HUES48 (cell line): ENCODE measurements around the gene KIF5B.
A peak's percentile ranks its signal among the peaks of the same experiment; 100 is the strongest.
"Not testable (repeated sequence)": the region's sequence is repeated elsewhere in the genome, so short reads cannot be mapped to it uniquely, and the experiment has no call there.

ENCODE experiments used
- H3K27ac ChIP-seq: one replicate; pipeline ENCODE4 v1.7.0; 2013; ENCODE audit warnings: low read depth, low read length, inconsistent platforms
- H3K27me3 ChIP-seq: 2 replicates; pipeline ENCODE4 v1.6.1; 2013; ENCODE audit warnings: mild to moderate bottlenecking, low read length; ENCODE audit not compliant: control insufficient read depth, insufficient read depth
- H3K36me3 ChIP-seq: 2 replicates; pipeline ENCODE4 v1.6.1; 2013; ENCODE audit warnings: low read length; ENCODE audit not compliant: control insufficient read depth, insufficient read depth
- H3K4me1 ChIP-seq: 2 replicates; pipeline ENCODE4 v1.6.1; 2013; ENCODE audit warnings: mild to moderate bottlenecking, low read length; ENCODE audit not compliant: control insufficient read depth, insufficient read depth
- H3K4me3 ChIP-seq: 2 replicates; pipeline ENCODE4 v1.5.1; 2013; ENCODE audit warnings: mild to moderate bottlenecking, low read depth, low read length
- H3K9ac ChIP-seq: 2 replicates; pipeline ENCODE4 v1.6.1; 2013; ENCODE audit warnings: mild to moderate bottlenecking, low read depth, low read length, moderate library complexity
- H3K9me3 ChIP-seq: 2 replicates; pipeline ENCODE4 v1.6.1; 2013; ENCODE audit warnings: low read length; ENCODE audit not compliant: control insufficient read depth, insufficient read depth

Gene KIF5B

DNA sequence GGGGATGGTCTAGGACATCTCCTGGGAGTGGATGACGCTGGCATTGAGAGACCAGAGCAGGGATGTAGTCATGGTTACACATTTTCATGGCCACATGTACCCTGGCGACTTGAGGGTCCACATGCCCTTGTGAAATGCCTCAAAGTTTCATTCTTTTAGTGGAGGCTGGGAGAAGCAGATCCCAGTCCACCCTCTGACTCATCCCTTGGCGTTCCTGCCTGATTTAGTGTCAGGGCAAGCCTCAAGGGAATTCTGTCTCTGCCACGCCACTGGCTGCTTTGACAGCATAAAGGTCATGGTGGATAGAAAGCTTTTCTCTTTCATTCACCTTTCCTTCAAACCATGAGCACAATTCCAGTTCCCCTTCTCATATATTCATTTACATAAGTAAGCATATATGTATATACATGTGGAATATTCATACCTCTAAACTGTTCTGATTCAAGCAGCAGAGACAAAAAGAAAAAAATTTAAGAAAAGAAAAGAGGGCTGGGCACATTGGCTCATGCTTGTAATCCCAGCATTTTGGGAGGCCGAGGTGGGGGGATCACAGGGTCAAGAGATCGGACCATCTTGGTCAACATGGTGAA is 21.8 kb upstream of the KIF5B start:
- Histone ChIP-seq H3K4me3 (no peak overlapping the region), H3K4me1 (no peaks in the 10 kb centered on the region), H3K36me3 (no peaks in the 10 kb centered on the region), H3K27me3 (peaks cover 6% of the 10 kb centered on the region; the same call in 1 of the 2 replicates), H3K27ac (no peak overlapping the region), H3K9me3 (no peaks in the 10 kb centered on the region), H3K9ac (no peak overlapping the region)

DNA sequence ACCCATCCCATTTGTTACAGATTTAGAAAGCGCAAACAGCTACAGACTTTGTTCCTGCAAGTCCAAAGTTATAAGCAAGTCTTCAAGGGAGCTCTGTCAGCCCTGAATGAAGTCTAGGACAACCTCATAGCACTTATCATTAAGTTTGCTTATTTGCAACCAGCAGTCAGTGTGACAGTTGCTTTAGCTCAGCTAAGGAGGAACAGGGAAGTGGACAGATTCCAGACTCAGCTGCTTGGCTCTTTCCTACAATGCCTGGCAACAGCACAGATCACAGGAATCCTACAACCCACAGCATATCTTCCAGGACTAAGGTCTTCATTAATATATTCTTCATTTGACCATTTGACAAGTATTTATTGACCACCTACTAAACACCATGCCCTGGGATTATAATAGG is 17.4 kb upstream of the KIF5B start:
- peaks cover 10% of the 10 kb centered on the region for H3K4me1 ChIP-seq
- no peaks in the 10 kb centered on the region for H3K36me3 ChIP-seq
- H3K4me3 ChIP-seq, result no peak overlapping the region
- H3K27me3 ChIP-seq, result peaks cover 11% of the 10 kb centered on the region; the same call in 1 of the 2 replicates
- no peaks in the 10 kb centered on the region for H3K9me3 ChIP-seq
- H3K9ac ChIP-seq, result no peak overlapping the region
- no peak overlapping the region for H3K27ac ChIP-seq

DNA sequence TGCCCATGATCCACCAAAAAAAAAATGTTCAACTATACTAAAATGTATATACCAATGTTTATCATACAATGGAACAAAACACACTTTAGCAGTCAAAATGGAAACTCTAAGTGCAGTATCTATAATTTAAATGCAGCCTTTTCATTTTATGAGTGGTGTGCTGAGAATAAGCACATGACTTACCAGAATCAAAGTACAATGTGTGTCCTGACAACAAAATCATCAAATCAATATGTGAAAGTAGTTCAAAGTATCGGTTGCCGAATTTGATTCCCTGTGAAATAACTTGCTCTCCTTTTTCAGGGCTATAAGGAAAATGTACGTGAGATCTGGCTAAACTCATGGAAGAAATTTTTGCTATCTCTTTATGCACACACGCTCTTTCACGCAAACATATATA is 16.9 kb upstream of the KIF5B start:
- no peak overlapping the region for H3K27ac ChIP-seq
- H3K36me3 ChIP-seq, result no peaks in the 10 kb centered on the region
- H3K9ac ChIP-seq, result no peak overlapping the region
- no peaks in the 10 kb centered on the region for H3K9me3 ChIP-seq
- peaks cover 10% of the 10 kb centered on the region for H3K4me1 ChIP-seq
- H3K27me3 ChIP-seq, result peaks cover 11% of the 10 kb centered on the region; the same call in 1 of the 2 replicates
- no peak overlapping the region for H3K4me3 ChIP-seq

DNA sequence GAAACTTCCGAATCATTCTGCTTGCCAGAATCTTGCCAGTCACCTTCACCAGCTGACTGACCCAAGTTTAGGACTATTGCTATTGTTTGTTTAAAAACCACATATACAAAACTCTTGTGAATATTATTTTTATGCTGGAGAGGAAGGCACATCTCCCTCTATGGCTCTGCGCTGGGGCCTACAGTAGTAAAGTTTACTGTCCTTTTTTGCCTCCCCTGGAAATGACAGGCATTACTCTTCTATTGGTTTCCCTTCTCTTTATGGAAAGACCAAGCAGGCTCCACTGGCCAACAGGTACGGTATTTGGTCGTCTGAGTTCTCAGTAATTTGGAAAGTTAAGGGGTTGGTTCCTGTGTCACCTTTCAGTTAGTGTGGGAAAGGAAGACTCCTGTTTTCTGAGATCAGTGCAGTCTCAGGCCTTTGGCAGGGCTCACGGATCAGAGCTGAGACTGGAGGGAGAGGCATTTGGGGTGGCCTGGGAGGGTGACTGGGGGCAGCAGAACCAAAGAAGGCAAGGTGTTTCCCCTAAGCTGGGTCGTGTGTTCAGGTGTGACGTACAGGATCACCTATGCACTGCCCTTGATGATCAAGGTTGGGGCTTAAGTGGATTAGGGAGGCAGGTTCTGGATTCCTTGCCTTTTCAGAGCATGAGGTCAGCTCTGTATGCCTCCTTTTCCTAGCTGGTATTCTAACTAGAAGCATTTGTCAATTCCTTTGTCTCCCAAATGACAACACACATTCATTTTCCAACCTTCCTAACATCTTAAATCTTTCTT is 16.0 kb upstream of the KIF5B start:
- no peaks in the 10 kb centered on the region for H3K9me3 ChIP-seq
- H3K9ac ChIP-seq, result 0 out of 2 replicates have a peak overlapping the region, but pooled peaks have one; percentile 4
- H3K27ac ChIP-seq, result no peak overlapping the region
- H3K27me3 ChIP-seq, result peaks cover 11% of the 10 kb centered on the region; the same call in 1 of the 2 replicates
- H3K4me3 ChIP-seq, result no peak overlapping the region
- H3K36me3 ChIP-seq, result no peaks in the 10 kb centered on the region
- peaks cover 10% of the 10 kb centered on the region for H3K4me1 ChIP-seq

DNA sequence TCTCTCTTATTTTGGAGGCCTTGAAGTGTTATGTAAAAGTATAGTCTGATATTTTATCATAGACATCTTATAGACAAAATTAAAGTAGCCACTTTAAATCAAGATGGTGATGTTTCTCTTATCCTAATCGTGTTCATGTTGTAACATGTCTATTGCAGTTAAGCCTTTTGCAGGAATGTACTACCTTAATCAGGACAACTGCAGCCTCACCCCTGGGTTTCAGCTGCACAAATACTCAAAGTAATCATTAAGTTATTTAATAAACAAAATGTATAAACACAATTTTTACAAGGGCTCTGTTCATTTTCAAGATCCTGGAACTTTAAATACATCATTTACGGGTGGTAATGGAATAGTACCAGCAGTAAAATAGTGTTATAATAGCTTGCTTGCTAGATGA is 14.4 kb upstream of the KIF5B start:
- Histone ChIP-seq H3K4me3 (no peak overlapping the region), H3K27me3 (peaks cover 11% of the 10 kb centered on the region; the same call in 1 of the 2 replicates), H3K27ac (no peak overlapping the region), H3K9ac (no peak overlapping the region), H3K36me3 (no peaks in the 10 kb centered on the region), H3K4me1 (peaks cover 10% of the 10 kb centered on the region), H3K9me3 (no peaks in the 10 kb centered on the region)

DNA sequence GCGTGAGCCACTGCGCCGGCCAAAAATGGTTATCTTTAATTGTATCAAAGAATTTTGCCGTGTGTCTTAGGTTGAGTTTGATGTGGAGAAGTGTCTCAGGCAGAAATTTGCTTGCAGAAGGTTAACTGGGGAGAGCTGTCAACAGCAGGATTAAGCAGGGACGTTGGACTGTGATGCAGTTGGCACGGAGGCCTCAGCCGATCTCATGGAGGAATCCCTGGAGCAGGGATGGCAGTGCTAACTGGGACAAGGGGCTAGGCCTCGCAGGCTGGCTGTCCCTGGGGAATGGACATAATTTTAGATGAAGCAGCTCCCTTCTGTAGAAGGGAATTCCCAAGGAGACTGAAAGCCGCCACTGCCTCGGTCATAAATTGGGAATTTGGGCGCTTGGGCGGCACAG is 12.3 kb upstream of the KIF5B start:
- no peaks in the 10 kb centered on the region for H3K36me3 ChIP-seq
- H3K4me3 ChIP-seq, result no peak overlapping the region
- H3K4me1 ChIP-seq, result peaks cover 10% of the 10 kb centered on the region
- no peaks in the 10 kb centered on the region for H3K9me3 ChIP-seq
- peaks cover 6% of the 10 kb centered on the region; the same call in 1 of the 2 replicates for H3K27me3 ChIP-seq
- no peak overlapping the region for H3K9ac ChIP-seq
- H3K27ac ChIP-seq, result no peak overlapping the region

DNA sequence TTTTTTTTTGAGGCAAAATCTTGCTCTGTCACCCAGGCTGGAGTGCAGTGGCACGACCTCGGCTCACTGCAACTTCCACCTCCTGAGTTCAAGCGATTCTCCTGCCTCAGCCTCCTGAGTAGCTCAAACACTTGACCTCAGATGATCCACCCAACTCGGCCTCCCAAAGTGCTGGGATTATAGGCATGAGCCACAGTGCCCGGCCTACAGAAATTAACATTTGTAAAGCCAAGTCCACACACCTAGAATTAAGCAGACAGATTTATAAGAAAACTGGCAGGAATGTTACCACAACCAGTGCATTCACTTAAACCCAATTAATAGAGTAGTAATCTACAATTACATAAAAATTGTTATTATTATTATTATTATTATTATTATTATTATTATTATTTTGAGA is 11.7 kb upstream of the KIF5B start:
- not testable (repeated sequence) for H3K27ac ChIP-seq, H3K4me3 ChIP-seq, H3K4me1 ChIP-seq, H3K27me3 ChIP-seq, H3K9me3 ChIP-seq, H3K9ac ChIP-seq, H3K36me3 ChIP-seq

DNA sequence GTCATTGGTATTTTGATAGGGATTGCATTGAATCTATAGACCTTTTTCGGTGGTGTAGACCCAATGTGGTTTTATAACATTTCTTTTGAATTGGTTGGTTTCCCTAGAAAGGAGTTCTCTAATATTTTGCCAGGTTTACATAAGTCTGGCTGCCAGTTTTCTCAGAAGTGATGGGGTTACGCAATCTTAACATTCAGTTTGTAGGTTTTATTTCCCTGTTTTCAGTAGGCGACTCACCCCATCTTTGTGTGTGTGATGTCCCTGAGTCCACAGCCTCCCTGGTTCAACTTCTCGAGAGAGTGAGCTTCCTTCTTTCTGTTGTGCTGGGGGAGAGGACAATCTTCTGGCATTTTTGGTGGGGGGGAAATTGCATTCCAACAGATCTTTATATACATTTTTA is 9.6 kb upstream of the KIF5B start:
- no peak overlapping the region for H3K9ac ChIP-seq
- no peak overlapping the region for H3K4me3 ChIP-seq
- H3K27me3 ChIP-seq, result no peaks in the 10 kb centered on the region
- no peak overlapping the region for H3K27ac ChIP-seq
- H3K4me1 ChIP-seq, result no peaks in the 10 kb centered on the region
- no peaks in the 10 kb centered on the region for H3K36me3 ChIP-seq
- no peaks in the 10 kb centered on the region for H3K9me3 ChIP-seq

DNA sequence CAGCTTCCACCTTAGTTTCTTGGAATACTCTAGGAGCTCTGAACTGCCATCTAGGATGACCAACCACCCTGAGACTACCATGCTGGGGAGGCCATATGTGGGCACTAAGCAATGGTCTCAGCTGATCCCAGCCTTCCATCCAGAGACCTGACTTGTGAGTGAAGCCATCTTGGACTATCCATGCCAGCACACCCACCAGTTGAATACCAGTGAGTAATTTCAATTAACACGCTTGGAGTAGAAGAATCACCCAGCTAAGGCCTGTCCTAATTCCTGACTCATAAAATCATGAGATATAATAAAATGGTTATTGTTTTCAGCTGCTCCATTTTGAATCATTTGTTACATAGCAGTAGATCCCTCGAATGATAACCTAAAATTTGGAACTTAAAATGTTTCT is 5.2 kb upstream of the KIF5B start:
- Histone ChIP-seq H3K27ac (no peak overlapping the region), H3K4me3 (no peak overlapping the region), H3K36me3 (no peaks in the 10 kb centered on the region), H3K27me3 (no peaks in the 10 kb centered on the region; the same call in 1 of the 2 replicates), H3K9ac (no peak overlapping the region), H3K4me1 (peaks cover 5% of the 10 kb centered on the region), H3K9me3 (no peaks in the 10 kb centered on the region)

DNA sequence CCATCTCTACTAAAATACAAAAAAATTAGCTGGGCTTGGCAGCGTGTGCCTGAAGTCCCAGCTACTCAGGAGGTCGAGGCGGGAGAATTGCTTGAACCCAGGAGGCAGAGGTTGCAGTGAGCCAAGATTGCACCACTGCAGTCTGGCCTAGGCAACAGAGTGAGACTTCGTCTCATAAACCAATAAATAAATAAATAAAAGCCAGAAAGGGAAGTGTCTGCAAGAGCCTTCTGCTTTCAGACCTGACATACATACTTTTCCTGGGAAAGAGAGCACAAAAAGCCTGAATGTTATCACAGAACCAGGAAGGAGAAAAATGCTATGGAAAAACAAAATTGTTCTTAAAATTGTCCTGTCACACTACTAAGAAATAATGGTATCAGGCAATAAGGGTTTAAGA is 4.1 kb upstream of the KIF5B start:
- no peaks in the 10 kb centered on the region for H3K36me3 ChIP-seq
- H3K9me3 ChIP-seq, result no peaks in the 10 kb centered on the region
- H3K9ac ChIP-seq, result no peak overlapping the region
- no peak overlapping the region for H3K4me3 ChIP-seq
- H3K27ac ChIP-seq, result no peak overlapping the region
- peaks cover 6% of the 10 kb centered on the region for H3K4me1 ChIP-seq
- no peaks in the 10 kb centered on the region; the same call in 1 of the 2 replicates for H3K27me3 ChIP-seq

DNA sequence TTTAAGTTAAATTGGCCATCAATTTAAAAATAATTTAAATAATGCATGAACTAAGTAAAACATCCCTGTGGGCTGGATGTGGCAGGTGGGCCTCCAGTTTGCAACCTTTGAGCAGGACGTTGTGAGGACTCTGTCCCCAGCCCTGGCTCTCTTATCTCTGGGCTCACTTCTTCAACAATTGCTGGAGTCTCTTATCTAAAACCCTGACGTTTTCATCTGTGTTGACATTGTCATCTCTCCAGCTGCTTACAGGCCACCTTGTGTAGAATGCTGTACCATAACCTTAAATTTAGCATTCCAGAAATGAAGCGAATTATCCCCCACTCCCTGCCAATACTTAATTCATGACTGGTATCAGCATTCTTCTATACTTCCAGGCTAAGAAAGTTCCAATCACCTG is 3.2 kb upstream of the KIF5B start:
- Histone ChIP-seq H3K9me3 (no peaks in the 10 kb centered on the region), H3K36me3 (no peaks in the 10 kb centered on the region), H3K4me1 (peaks cover 7% of the 10 kb centered on the region), H3K4me3 (no peak overlapping the region), H3K27me3 (no peaks in the 10 kb centered on the region; the same call in 1 of the 2 replicates), H3K27ac (no peak overlapping the region), H3K9ac (no peak overlapping the region)
